CD4-positive, alpha-beta memory T cell (primary cell): Measurements from ENCODE around the gene YDJC. TPM values are rescaled to one million over a fixed set of nuclear protein-coding genes. Genes with fewer than 3 reads are reported as not detected.
"Not testable (repeated sequence)": the region's sequence is repeated elsewhere in the genome, so short reads cannot be mapped to it uniquely, and the experiment has no call there.

Source experiments
- CTCF ChIA-PET: fragments of 350-600 bp; sonication (Branson Sonifier 250); formaldehyde crosslinking; loops from one replicate; lab custom pipeline; 2021; ENCODE audit warnings: inconsistent platforms; ENCODE audit not compliant: partially characterized antibody; lab: Charles Lee
- POLR2A ChIA-PET: fragments of 350-600 bp; sonication (Branson Sonifier 250); formaldehyde crosslinking; loops from one replicate; lab custom pipeline; 2021; ENCODE audit not compliant: partially characterized antibody; lab: Charles Lee
- DNase-seq, 5 donors: peaks; one replicate each; pipeline versions ENCODE4 v3.0.0 to v3.0.0-alpha.2; 2020 to 2022; ENCODE audit warnings: mixed read lengths in 1 of 5
- H3K27ac ChIP-seq: one replicate; pipeline ENCODE4 v1.7.0; 2013; ENCODE audit warnings: low read depth, low read length
- H3K27me3 ChIP-seq: 2 replicates; pipeline ENCODE4 v1.7.0; 2013; ENCODE audit warnings: mild to moderate bottlenecking, low read length, moderate library complexity; ENCODE audit not compliant: insufficient read depth
- H3K36me3 ChIP-seq: 2 replicates; pipeline ENCODE4 v1.7.0; 2013; ENCODE audit warnings: mild to moderate bottlenecking, low read length, moderate library complexity; ENCODE audit not compliant: insufficient read depth
- H3K4me1 ChIP-seq: 2 replicates; pipeline ENCODE4 v1.7.0; 2013; ENCODE audit warnings: mild to moderate bottlenecking, low read length, moderate library complexity; ENCODE audit not compliant: insufficient read depth
- H3K4me3 ChIP-seq, 2 donors: one replicate each; pipeline ENCODE4 v1.7.0; 2013; ENCODE audit warnings: low read length in 2 of 2, mild to moderate bottlenecking in 1 of 2
- H3K9me3 ChIP-seq, 2 donors: one replicate each; pipeline ENCODE4 v1.7.0; 2013; ENCODE audit warnings: low read length in 2 of 2, control low read depth in 1 of 2; ENCODE audit not compliant: control insufficient read depth in 1 of 2
- H3K27ac Mint-ChIP-seq, 7 donors: one replicate each; pipeline ENCODE4 v1.8.0; 2020 to 2021; ENCODE audit warnings: mixed read lengths in 7 of 7, mild to moderate bottlenecking in 6 of 7, inconsistent platforms in 3 of 7, moderate library complexity in 3 of 7
- H3K27me3 Mint-ChIP-seq, 2 donors: one replicate each; pipeline ENCODE4 v1.8.0; 2020 to 2021; ENCODE audit warnings: mixed read lengths in 2 of 2
- H3K36me3 Mint-ChIP-seq, 2 donors: one replicate each; pipeline ENCODE4 v1.8.0; 2020 to 2021; ENCODE audit warnings: mixed read lengths in 2 of 2, inconsistent platforms in 1 of 2, mild to moderate bottlenecking in 1 of 2
- H3K4me1 Mint-ChIP-seq, 4 donors: one replicate each; pipeline ENCODE4 v1.8.0; 2020 to 2021; ENCODE audit warnings: mixed read lengths in 4 of 4, mild to moderate bottlenecking in 1 of 4
- H3K4me3 Mint-ChIP-seq, 8 donors: one replicate each; pipeline ENCODE4 v1.8.0; 2020 to 2021; ENCODE audit warnings: mixed read lengths in 8 of 8, mild to moderate bottlenecking in 7 of 8, moderate library complexity in 6 of 8, inconsistent platforms in 3 of 8
- H3K9me3 Mint-ChIP-seq, 8 donors: one replicate each; pipeline ENCODE4 v1.8.0; 2020 to 2021; ENCODE audit warnings: mixed read lengths in 8 of 8, mild to moderate bottlenecking in 5 of 8, inconsistent platforms in 3 of 8, moderate library complexity in 1 of 8
- intact Hi-C: fragments of 100-400 bp; cut with micrococcal nuclease; formaldehyde crosslinking; loops from one replicate; pipeline ENCODE4 v1.15.1; 2023
- polyA plus RNA-seq, 2 donors: library from polyadenylated mRNA; unstranded; fragments of 300-500 nt; fragmentation: Illumina TruSeq; gene quantifications; one replicate each; pipeline ENCODE4 v1.2.3, GENCODE V29; 2021
- total RNA-seq, 2 experiments: library from RNA; stranded (reverse); gene quantifications; one replicate each; pipeline ENCODE4 v1.2.3, GENCODE V29; 2021

YDJC gene
- total and polyA plus RNA-seq, 4 experiments from 2014 or later = 45.7 to 52.8 (median 46.7) TPM

DNA sequence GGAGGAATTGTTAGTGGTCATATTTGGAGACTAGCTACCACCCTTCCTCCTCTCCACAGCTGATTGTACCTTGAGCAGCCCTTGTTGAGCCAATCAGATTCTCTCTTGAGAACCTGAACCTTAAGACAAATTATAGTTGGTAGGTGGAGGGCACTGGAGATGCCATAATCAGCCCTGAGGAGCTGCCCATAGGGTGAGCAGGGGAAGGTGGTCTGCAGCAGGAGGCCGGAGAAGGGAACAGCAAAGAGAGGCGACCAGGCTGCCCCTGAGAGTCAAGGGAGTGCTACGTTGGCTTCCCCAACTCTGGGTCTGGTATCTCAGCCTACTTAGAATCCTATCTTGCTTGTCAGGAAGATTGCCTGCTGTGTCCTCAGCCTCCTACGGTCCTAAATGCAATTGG is 9.5 kb upstream of the YDJC start:
- Mint-ChIP-seq H3K27ac (peak overlapping the region in 2 of 7 donors; percentile 22 to 24), H3K36me3 (peaks cover 5 to 12% of the 10 kb centered on the region in 2 donors), H3K9me3 (no peaks in the 10 kb centered on the region), H3K27me3 (no peaks in the 10 kb centered on the region), H3K4me3 (no peak overlapping the region), H3K4me1 (peaks cover 12 to 30% (median 22%) of the 10 kb centered on the region in 4 donors)
- DNase-seq = no peak
- H3K27me3 ChIP-seq = no peaks in the 10 kb centered on the region
- peaks cover 19% of the 10 kb centered on the region for H3K4me1 ChIP-seq
- H3K27ac ChIP-seq = no peak overlapping the region
- H3K36me3 ChIP-seq = no peaks in the 10 kb centered on the region
- no peaks in the 10 kb centered on the region for H3K9me3 ChIP-seq
- no peak overlapping the region for H3K4me3 ChIP-seq
- CTCF ChIA-PET = interaction anchor here (0.7 to 1.4 kb wide), 2 partner anchors 8 to 9 kb away, joined by 3 to 8 read pairs; partner anchors contain the start of gene YDJC
- POLR2A ChIA-PET = no interaction called here
- intact Hi-C loops = no loop called here

GRCh38 chr22:21637450-21637849 is 7.6 kb upstream of the YDJC start:
- CTCF ChIA-PET, H3K9me3 ChIP-seq, H3K9me3 Mint-ChIP-seq, H3K36me3 ChIP-seq, H3K4me3 Mint-ChIP-seq, intact Hi-C loops, H3K36me3 Mint-ChIP-seq, H3K27me3 Mint-ChIP-seq, H3K27ac ChIP-seq, H3K27ac Mint-ChIP-seq, DNase-seq, H3K27me3 ChIP-seq, H3K4me3 ChIP-seq: not testable (repeated sequence)
- H3K4me1 Mint-ChIP-seq = peaks cover 8 to 24% (median 15%) of the 10 kb centered on the region in 4 donors
- POLR2A ChIA-PET = interaction anchor here (0.6 kb wide), 1 partner anchor 8 kb away, joined by 4 read pairs; no protein-coding TSS in a partner anchor
- peaks cover 14% of the 10 kb centered on the region for H3K4me1 ChIP-seq

DNA sequence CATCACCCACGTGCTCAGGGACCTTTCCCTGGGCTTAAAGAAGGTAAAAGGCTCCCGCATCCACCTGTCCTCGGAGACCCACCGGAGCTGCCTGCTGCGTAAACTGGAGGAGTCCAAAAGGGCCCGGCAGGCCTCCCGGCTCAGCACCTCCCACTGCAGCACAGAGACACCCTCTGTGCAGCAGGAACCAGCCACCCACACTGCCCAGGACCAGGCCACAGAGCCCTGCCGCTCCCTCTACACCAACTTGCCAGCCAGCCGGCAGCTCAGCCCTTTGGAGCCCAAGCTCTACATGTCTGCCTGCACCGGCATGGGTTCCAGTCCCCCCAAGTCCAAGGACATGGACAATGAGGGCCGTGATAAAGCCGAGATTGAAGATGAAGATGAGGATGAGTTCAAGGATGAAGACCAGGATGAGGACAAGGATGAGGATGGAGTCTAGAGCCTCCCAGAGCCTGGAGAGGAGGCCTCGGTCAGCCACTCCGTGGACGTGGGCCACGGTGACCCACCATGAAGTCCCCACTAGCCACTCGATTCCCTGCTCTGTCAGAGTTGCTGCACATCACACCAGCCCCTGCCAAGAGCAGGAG is 6.9 kb upstream of the YDJC start:
- intact Hi-C loops = no loop called here
- Histone ChIP-seq H3K4me1 (peaks cover 18% of the 10 kb centered on the region), H3K9me3 (no peaks in the 10 kb centered on the region), H3K27me3 (no peaks in the 10 kb centered on the region), H3K27ac (no peak overlapping the region), H3K4me3 (no peak overlapping the region), H3K36me3 (no peaks in the 10 kb centered on the region)
- ChIA-PET CTCF (no interaction called here), POLR2A (no interaction called here)
- no peak for DNase-seq
- peaks cover 8 to 18% (median 13%) of the 10 kb centered on the region in 4 donors for H3K4me1 Mint-ChIP-seq
- no peaks in the 10 kb centered on the region for H3K27me3 Mint-ChIP-seq
- no peak overlapping the region for H3K4me3 Mint-ChIP-seq
- H3K9me3 Mint-ChIP-seq = no peaks in the 10 kb centered on the region
- no peaks in the 10 kb centered on the region for H3K36me3 Mint-ChIP-seq
- H3K27ac Mint-ChIP-seq = no peak overlapping the region

DNA sequence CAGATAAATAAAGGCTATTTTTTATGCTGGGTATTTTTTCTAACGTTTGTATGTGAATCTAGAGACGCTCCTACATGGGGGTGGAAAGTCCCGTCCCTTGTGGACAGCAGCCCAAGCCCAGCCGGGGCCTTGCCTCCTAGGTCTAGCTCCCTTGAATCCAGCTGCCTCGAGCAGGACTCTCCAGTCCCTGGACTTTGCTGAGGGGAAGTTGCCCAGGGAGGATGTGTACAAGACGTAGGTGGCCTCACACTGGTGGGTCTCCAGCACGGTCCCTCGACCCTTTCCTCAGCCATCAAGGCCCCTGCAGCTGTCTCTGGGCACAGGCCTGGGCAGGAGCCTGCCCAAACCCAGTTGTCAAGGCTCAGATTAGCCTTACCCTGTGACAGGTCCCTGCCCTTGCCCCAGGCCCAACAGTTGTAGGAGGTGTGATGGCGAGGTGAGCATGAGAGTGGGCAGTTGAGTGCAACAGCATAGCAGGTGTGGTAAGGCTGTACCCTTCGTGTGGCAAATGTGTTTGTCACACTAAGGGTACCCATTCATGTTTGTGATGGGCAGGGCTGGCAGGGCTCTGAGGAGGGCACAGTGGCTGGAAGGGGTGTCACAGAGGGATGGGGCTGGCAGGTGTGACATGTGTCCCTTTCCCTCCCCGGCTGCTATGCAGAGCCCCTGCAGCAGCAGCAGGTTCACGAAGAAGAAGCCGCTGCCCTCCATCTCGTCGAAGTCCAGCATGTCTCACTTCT is 6.1 kb upstream of the YDJC start:
- no peak overlapping the region for H3K27ac ChIP-seq
- H3K27ac Mint-ChIP-seq = peak overlapping the region in 1 of 7 donors; percentile 81

DNA sequence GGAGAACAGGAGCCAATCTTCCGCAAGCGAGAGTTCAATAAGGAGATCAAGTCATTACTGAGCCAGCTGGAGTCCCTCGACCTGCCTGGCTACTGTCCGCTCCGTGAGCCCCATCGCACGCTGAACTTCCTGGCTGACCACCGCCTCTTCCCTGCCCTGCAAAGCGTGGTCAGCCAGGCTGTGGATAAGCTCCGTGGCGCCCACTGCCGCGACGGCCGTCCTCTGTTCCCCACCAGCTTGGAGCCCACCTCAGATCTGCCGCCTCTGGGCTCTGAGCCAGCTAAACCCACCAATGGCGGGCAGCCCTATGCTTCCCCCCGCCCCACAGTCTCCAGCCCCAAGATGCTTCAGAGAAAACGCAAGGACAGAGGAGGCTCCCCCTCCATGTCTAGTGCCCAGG is 5.0 kb upstream of the YDJC start:
- H3K4me3 ChIP-seq = no peak overlapping the region
- no peak overlapping the region for H3K27ac ChIP-seq
- H3K27me3 ChIP-seq = no peaks in the 10 kb centered on the region
- no peaks in the 10 kb centered on the region for H3K9me3 ChIP-seq
- intact Hi-C loops = no loop called here
- H3K4me1 Mint-ChIP-seq = peaks cover 6 to 27% (median 13%) of the 10 kb centered on the region in 4 donors
- POLR2A ChIA-PET = no interaction called here
- no peak overlapping the region for H3K4me3 Mint-ChIP-seq
- H3K27me3 Mint-ChIP-seq = no peaks in the 10 kb centered on the region
- peaks cover 21% of the 10 kb centered on the region for H3K4me1 ChIP-seq
- H3K9me3 Mint-ChIP-seq = no peaks in the 10 kb centered on the region
- no peaks in the 10 kb centered on the region for H3K36me3 ChIP-seq
- no peak for DNase-seq
- H3K27ac Mint-ChIP-seq = no peak overlapping the region
- H3K36me3 Mint-ChIP-seq = no peaks in the 10 kb centered on the region
- CTCF ChIA-PET = interaction anchor here (10.0 kb wide), 1 partner anchor 9 kb away, joined by 245 read pairs; the partner anchor contains the start of gene SDF2L1

More for the DNA sequence above, 6.1 kb upstream of the YDJC start:
- ChIA-PET POLR2A (no interaction called here), CTCF (interaction anchor here (10.0 kb wide), 1 partner anchor 8 kb away, joined by 245 read pairs; the partner anchor contains the start of gene SDF2L1)
- Mint-ChIP-seq H3K4me3 (no peak overlapping the region), H3K36me3 (no peaks in the 10 kb centered on the region), H3K4me1 (peaks cover 4 to 17% (median 11%) of the 10 kb centered on the region in 4 donors), H3K9me3 (no peaks in the 10 kb centered on the region), H3K27me3 (no peaks in the 10 kb centered on the region)
- H3K36me3 ChIP-seq = no peaks in the 10 kb centered on the region
- DNase-seq = no peak
- H3K27me3 ChIP-seq = no peaks in the 10 kb centered on the region
- H3K4me3 ChIP-seq = no peak overlapping the region
- intact Hi-C loops = no loop called here
- no peaks in the 10 kb centered on the region for H3K9me3 ChIP-seq
- peaks cover 11% of the 10 kb centered on the region for H3K4me1 ChIP-seq

DNA sequence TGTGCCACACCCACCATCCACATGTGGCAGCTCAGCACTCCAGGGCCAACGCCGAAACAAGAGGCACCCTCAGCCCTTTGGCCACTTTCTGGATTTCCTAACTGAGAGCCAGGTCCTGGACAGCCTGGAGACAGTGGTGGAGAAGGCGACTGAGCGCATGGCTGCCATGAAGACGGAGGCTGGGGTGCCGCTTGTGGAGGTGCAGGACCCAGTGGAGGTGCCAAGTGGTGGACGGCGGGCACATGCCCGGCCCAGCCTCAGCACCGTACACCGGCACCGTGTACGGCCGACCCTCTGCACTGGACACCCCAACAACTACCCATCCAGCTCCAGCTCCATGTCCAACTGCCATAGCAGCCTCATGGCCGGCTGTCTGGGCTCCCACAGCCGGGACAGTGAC is 4.3 kb upstream of the YDJC start:
- Mint-ChIP-seq H3K4me1 (peaks cover 7 to 32% (median 15%) of the 10 kb centered on the region in 4 donors), H3K27me3 (no peaks in the 10 kb centered on the region), H3K27ac (no peak overlapping the region), H3K9me3 (no peaks in the 10 kb centered on the region), H3K36me3 (peaks cover 0 to 4% of the 10 kb centered on the region in 2 donors), H3K4me3 (no peak overlapping the region)
- DNase-seq = no peak
- no peaks in the 10 kb centered on the region for H3K36me3 ChIP-seq
- no peak overlapping the region for H3K4me3 ChIP-seq
- H3K27me3 ChIP-seq = no peaks in the 10 kb centered on the region
- CTCF ChIA-PET = interaction anchor here (10.0 kb wide), 1 partner anchor 10 kb away, joined by 245 read pairs; the partner anchor contains the start of gene SDF2L1
- intact Hi-C loops = no loop called here
- POLR2A ChIA-PET = no interaction called here
- H3K27ac ChIP-seq = no peak overlapping the region
- peaks cover 21% of the 10 kb centered on the region for H3K4me1 ChIP-seq
- no peaks in the 10 kb centered on the region for H3K9me3 ChIP-seq

DNA sequence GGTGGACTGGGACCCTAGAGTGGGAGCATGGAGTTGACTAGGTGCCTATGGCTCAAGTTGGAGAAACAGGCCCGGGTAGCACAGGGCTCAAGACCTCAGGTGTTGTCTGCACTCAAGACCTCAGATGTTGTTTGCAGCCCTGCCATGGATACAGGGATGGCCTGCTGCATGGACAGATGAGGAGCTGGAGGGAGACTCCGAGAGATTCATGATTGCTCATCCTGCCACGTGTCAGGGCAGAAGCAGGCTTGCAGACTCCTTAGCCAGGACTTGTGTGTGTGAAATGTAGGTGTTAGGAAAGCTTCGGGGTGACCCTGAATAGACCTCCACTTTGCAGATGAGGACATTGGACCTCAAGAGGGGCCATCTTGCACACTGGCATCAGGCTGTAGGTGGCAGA is 3.7 kb upstream of the YDJC start:
- Mint-ChIP-seq H3K4me3 (no peak overlapping the region), H3K27me3 (no peaks in the 10 kb centered on the region), H3K36me3 (peaks cover 0 to 4% of the 10 kb centered on the region in 2 donors), H3K4me1 (peaks cover 7 to 33% (median 16%) of the 10 kb centered on the region in 4 donors), H3K27ac (no peak overlapping the region), H3K9me3 (no peaks in the 10 kb centered on the region)
- ChIA-PET CTCF (interaction anchor here (10.0 kb wide), 1 partner anchor 11 kb away, joined by 245 read pairs; the partner anchor contains the start of gene SDF2L1), POLR2A (interaction anchor here (1.6 kb wide), 1 partner anchor 33 kb away, joined by 3 read pairs; no protein-coding TSS in a partner anchor)
- Histone ChIP-seq H3K27me3 (no peaks in the 10 kb centered on the region), H3K4me1 (peaks cover 27% of the 10 kb centered on the region), H3K9me3 (no peaks in the 10 kb centered on the region), H3K36me3 (no peaks in the 10 kb centered on the region), H3K27ac (no peak overlapping the region), H3K4me3 (no peak overlapping the region)
- no peak for DNase-seq
- intact Hi-C loops = no loop called here
